ENCODE data around the gene LRRC9. TPM values are rescaled to one million over a fixed set of nuclear protein-coding genes. Genes with fewer than 3 reads are reported as not detected.
"Not testable (repeated sequence)": the region's sequence is repeated elsewhere in the genome, so short reads cannot be mapped to it uniquely, and the experiment has no call there.

Gene LRRC9
- total RNA-seq, 2 experiments from 2014 or later, result not detected

- peak overlapping the region; percentile 45 for H3K4me3 Mint-ChIP-seq
- ChIA-PET POLR2A (no interaction called here), CTCF (interaction anchor here (1.9 kb wide), 1 partner anchor 286 kb away, joined by 6 read pairs; no protein-coding TSS in a partner anchor)
- H3K4me1 Mint-ChIP-seq (ENCODE audit: low read depth), result peaks cover 2% of the 10 kb centered on the region
- H3K9me3 Mint-ChIP-seq, result no peaks in the 10 kb centered on the region
- intact Hi-C loops (cut with micrococcal nuclease), result loop anchor here (1.0 kb wide), 1 partner anchor 287 kb away; no protein-coding TSS in a partner anchor
- H3K27me3 Mint-ChIP-seq, result peaks cover 41% of the 10 kb centered on the region
- no peak overlapping the region for H3K27ac Mint-ChIP-seq
- no peaks in the 10 kb centered on the region for H3K36me3 Mint-ChIP-seq
- peak; percentile 22 for DNase-seq
Measured at GRCh38 chr14:59918824-59919569, 947 bp upstream of the LRRC9 start.

GRCh38 chr14:59920378-59920683 is 387 bp downstream of the LRRC9 start:
- Mint-ChIP-seq H3K4me3 (peak overlapping the region; percentile 10), H3K9me3 (no peaks in the 10 kb centered on the region), H3K27ac (no peak overlapping the region), H3K4me1 (ENCODE audit: low read depth) (peaks cover 2% of the 10 kb centered on the region), H3K36me3 (no peaks in the 10 kb centered on the region), H3K27me3 (peaks cover 41% of the 10 kb centered on the region)
- DNase-seq, result no peak
- CTCF ChIA-PET, result no interaction called here
- POLR2A ChIA-PET, result no interaction called here
- intact Hi-C loops (cut with micrococcal nuclease), result no loop called here

- H3K36me3 Mint-ChIP-seq, result no peaks in the 10 kb centered on the region
- H3K4me1 Mint-ChIP-seq (ENCODE audit: low read depth), result no peaks in the 10 kb centered on the region
- ChIA-PET POLR2A (no interaction called here), CTCF (no interaction called here)
- no peaks in the 10 kb centered on the region for H3K9me3 Mint-ChIP-seq
- DNase-seq, result no peak
- intact Hi-C loops (cut with micrococcal nuclease), result no loop called here
- H3K27me3 Mint-ChIP-seq, result peaks cover 16% of the 10 kb centered on the region
- no peak overlapping the region for H3K4me3 Mint-ChIP-seq
- H3K27ac Mint-ChIP-seq, result no peak overlapping the region
Measured at GRCh38 chr14:59925797-59926196, 5.9 kb downstream of the LRRC9 start.

GRCh38 chr14:59926534-59926933 is 6.6 kb downstream of the LRRC9 start:
- no peak overlapping the region for H3K4me3 Mint-ChIP-seq
- no peaks in the 10 kb centered on the region for H3K4me1 Mint-ChIP-seq (ENCODE audit: low read depth)
- H3K9me3 Mint-ChIP-seq, result no peaks in the 10 kb centered on the region
- DNase-seq, result no peak
- CTCF ChIA-PET, result no interaction called here
- peaks cover 9% of the 10 kb centered on the region for H3K27me3 Mint-ChIP-seq
- H3K27ac Mint-ChIP-seq, result no peak overlapping the region
- POLR2A ChIA-PET, result no interaction called here
- intact Hi-C loops (cut with micrococcal nuclease), result no loop called here
- H3K36me3 Mint-ChIP-seq, result no peaks in the 10 kb centered on the region

- Mint-ChIP-seq H3K27me3 (peaks cover 4% of the 10 kb centered on the region), H3K9me3 (no peaks in the 10 kb centered on the region), H3K27ac (no peak overlapping the region), H3K36me3 (no peaks in the 10 kb centered on the region), H3K4me1 (ENCODE audit: low read depth) (no peaks in the 10 kb centered on the region), H3K4me3 (no peak overlapping the region)
- no peak for DNase-seq
- intact Hi-C loops (cut with micrococcal nuclease), result no loop called here
- CTCF ChIA-PET, result no interaction called here
- POLR2A ChIA-PET, result no interaction called here
Measured at GRCh38 chr14:59931237-59931636, 11.3 kb downstream of the LRRC9 start.

- Mint-ChIP-seq H3K4me1 (ENCODE audit: low read depth) (no peaks in the 10 kb centered on the region), H3K27me3 (peaks cover 3% of the 10 kb centered on the region), H3K36me3 (no peaks in the 10 kb centered on the region), H3K9me3 (no peaks in the 10 kb centered on the region), H3K27ac (no peak overlapping the region), H3K4me3 (no peak overlapping the region)
- CTCF ChIA-PET, result no interaction called here
- no peak for DNase-seq
- POLR2A ChIA-PET, result no interaction called here
- intact Hi-C loops (cut with micrococcal nuclease), result no loop called here
Measured at GRCh38 chr14:59936145-59936544, 16.2 kb downstream of the LRRC9 start.

GRCh38 chr14:59939828-59940227 is 19.9 kb downstream of the LRRC9 start:
- ChIA-PET CTCF (no interaction called here), POLR2A (no interaction called here)
- no peak for DNase-seq
- no peak overlapping the region for H3K4me3 Mint-ChIP-seq
- H3K9me3 Mint-ChIP-seq, result peaks cover 8% of the 10 kb centered on the region
- H3K27ac Mint-ChIP-seq, result no peak overlapping the region
- peaks cover 9% of the 10 kb centered on the region for H3K27me3 Mint-ChIP-seq
- intact Hi-C loops (cut with micrococcal nuclease), result no loop called here
- no peaks in the 10 kb centered on the region for H3K36me3 Mint-ChIP-seq
- no peaks in the 10 kb centered on the region for H3K4me1 Mint-ChIP-seq (ENCODE audit: low read depth)

GRCh38 chr14:59942296-59942862 is 22.4 kb downstream of the LRRC9 start:
- H3K36me3 Mint-ChIP-seq; H3K27me3 Mint-ChIP-seq; H3K27ac Mint-ChIP-seq; DNase-seq; H3K9me3 Mint-ChIP-seq; H3K4me1 Mint-ChIP-seq (ENCODE audit: low read depth); CTCF ChIA-PET; intact Hi-C loops (cut with micrococcal nuclease); POLR2A ChIA-PET; H3K4me3 Mint-ChIP-seq: not testable (repeated sequence)

- intact Hi-C loops (cut with micrococcal nuclease), result no loop called here
- Mint-ChIP-seq H3K36me3 (no peaks in the 10 kb centered on the region), H3K27ac (no peak overlapping the region), H3K9me3 (peaks cover 8% of the 10 kb centered on the region), H3K4me1 (ENCODE audit: low read depth) (no peaks in the 10 kb centered on the region), H3K4me3 (no peak overlapping the region), H3K27me3 (peaks cover 6% of the 10 kb centered on the region)
- DNase-seq, result no peak
- ChIA-PET POLR2A (no interaction called here), CTCF (interaction anchor here (1.4 kb wide), 1 partner anchor 20 kb away, joined by 8 read pairs; no protein-coding TSS in a partner anchor)
Measured at GRCh38 chr14:59944909-59945308, 25.0 kb downstream of the LRRC9 start.

GRCh38 chr14:59952141-59952540 is 32.2 kb downstream of the LRRC9 start:
- intact Hi-C loops (cut with micrococcal nuclease); H3K4me3 Mint-ChIP-seq; H3K4me1 Mint-ChIP-seq (ENCODE audit: low read depth); DNase-seq; H3K27ac Mint-ChIP-seq; POLR2A ChIA-PET; H3K27me3 Mint-ChIP-seq; H3K36me3 Mint-ChIP-seq: not testable (repeated sequence)
- CTCF ChIA-PET, result interaction anchor here (1.0 kb wide), 1 partner anchor 13 kb away, joined by 4 read pairs; no protein-coding TSS in a partner anchor
- peaks cover 20% of the 10 kb centered on the region for H3K9me3 Mint-ChIP-seq

GRCh38 chr14:59957890-59958289 is 37.9 kb downstream of the LRRC9 start:
- intact Hi-C loops (cut with micrococcal nuclease); DNase-seq; CTCF ChIA-PET; H3K27me3 Mint-ChIP-seq; H3K36me3 Mint-ChIP-seq; POLR2A ChIA-PET; H3K27ac Mint-ChIP-seq; H3K4me1 Mint-ChIP-seq (ENCODE audit: low read depth); H3K4me3 Mint-ChIP-seq: not testable (repeated sequence)
- peaks cover 22% of the 10 kb centered on the region for H3K9me3 Mint-ChIP-seq

- DNase-seq, result no peak
- POLR2A ChIA-PET, result no interaction called here
- CTCF ChIA-PET, result no interaction called here
- Mint-ChIP-seq H3K4me1 (ENCODE audit: low read depth) (peaks cover 4% of the 10 kb centered on the region), H3K27ac (no peak overlapping the region), H3K27me3 (peaks cover 4% of the 10 kb centered on the region), H3K9me3 (peaks cover 10% of the 10 kb centered on the region), H3K36me3 (peaks cover 2% of the 10 kb centered on the region), H3K4me3 (no peak overlapping the region)
- intact Hi-C loops (cut with micrococcal nuclease), result loop anchor here (10.0 kb wide), 1 partner anchor 475 kb away; the partner anchor contains the start of genes JKAMP and L3HYPDH
Measured at GRCh38 chr14:59959668-59960067, 39.7 kb downstream of the LRRC9 start.

- Mint-ChIP-seq H3K4me1 (ENCODE audit: low read depth) (peaks cover 12% of the 10 kb centered on the region), H3K27ac (no peak overlapping the region), H3K27me3 (peaks cover 1% of the 10 kb centered on the region), H3K36me3 (no peaks in the 10 kb centered on the region), H3K9me3 (peaks cover 4% of the 10 kb centered on the region), H3K4me3 (no peak overlapping the region)
- ChIA-PET POLR2A (no interaction called here), CTCF (interaction anchor here (10.3 kb wide), 1 partner anchor 223 kb away, joined by 265 read pairs; no protein-coding TSS in a partner anchor)
- intact Hi-C loops (cut with micrococcal nuclease), result loop anchor here (10.0 kb wide), 1 partner anchor 477 kb away; the partner anchor contains the start of genes JKAMP and L3HYPDH
- no peak for DNase-seq
Measured at GRCh38 chr14:59961518-59962062, 41.6 kb downstream of the LRRC9 start.
